BJ (cell line): ENCODE results near the gene PHLDB2. TPM values are rescaled to one million over a fixed set of nuclear protein-coding genes. Genes with fewer than 3 reads are reported as not detected.

Experiments
- CTCF ChIA-PET: fragments of 350-600 bp; formaldehyde crosslinking; extraction: SDS; loops from one replicate; lab custom pipeline; 2021; ENCODE audit warnings: antibody characterized with exemption, inconsistent platforms; lab: Yijun Ruan, JAX
- POLR2A ChIA-PET: fragments of 300-600 bp; sonication (Branson Sonifier 250); formaldehyde crosslinking; extraction: SDS; loops from one replicate; lab custom pipeline; 2021; ENCODE audit warnings: antibody characterized with exemption; lab: Charles Lee
- DNase-seq: peaks from one replicate; pipeline ENCODE4 v3.0.0-alpha.2; 2011; ENCODE audit warnings: low read depth
- H3K27me3 ChIP-seq: 2 replicates; pipeline ENCODE4 v1.6.0; 2011; ENCODE audit warnings: low read length; ENCODE audit not compliant: control insufficient read depth, insufficient read depth
- H3K36me3 ChIP-seq: 2 replicates; pipeline ENCODE4 v1.5.1; 2011; ENCODE audit warnings: low read length; ENCODE audit not compliant: control insufficient read depth, insufficient read depth
- H3K4me3 ChIP-seq: 2 replicates; pipeline ENCODE4 v1.5.1; 2011; ENCODE audit warnings: low read depth, mild to moderate bottlenecking, control low read depth, low read length
- polyA plus RNA-seq: library from polyadenylated mRNA; depleted of rRNA; stranded (reverse); fragments of >200 nt; gene quantifications from 2 replicates; pipeline ENCODE4 v1.2.3, GENCODE V29; 2011
- TF ChIP-seq, protein P1 (sequence below): IDR thresholded peaks from 2 replicates; pipeline ENCODE4 v1.5.1; 2011; ENCODE audit warnings: low read depth, mild to moderate bottlenecking, control low read depth, inconsistent platforms, low read length, moderate library complexity; ENCODE audit not compliant: insufficient read depth

PHLDB2 gene
- polyA plus RNA-seq, 1 experiment = 44.7 TPM

DNA sequence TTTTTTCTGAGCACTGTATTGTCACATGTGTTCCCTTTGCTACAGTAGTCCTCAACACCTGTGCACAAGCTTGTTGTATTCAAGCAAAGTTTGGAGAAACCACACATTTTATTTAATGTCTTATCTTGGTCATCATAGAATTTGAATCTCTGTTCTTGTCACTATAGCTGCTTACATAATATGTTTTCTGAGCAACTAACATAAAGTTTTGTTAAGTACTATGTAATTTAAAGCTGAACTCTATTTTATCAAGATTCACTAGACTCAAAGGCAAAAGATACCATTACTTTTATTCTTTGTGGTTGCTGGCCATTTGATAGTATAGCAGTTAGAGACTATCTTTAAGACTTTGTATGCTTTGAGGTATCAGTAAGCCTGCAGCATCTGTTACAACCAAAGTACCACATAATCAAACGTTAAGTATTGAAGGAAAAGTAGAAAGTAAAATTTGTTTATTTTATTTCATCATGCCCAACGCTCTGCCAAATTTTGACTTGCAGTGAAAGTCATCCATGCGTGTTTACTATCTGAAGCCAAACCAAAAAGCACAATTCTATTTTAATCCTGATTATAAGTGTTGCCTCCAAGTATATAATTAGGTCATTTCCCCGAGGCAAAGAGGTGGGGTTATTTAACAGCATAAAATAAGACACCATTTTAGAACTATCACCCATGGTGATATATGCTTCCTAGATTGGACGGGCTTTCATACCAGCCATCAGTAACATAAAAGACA lies 109.4 kb downstream of the PHLDB2 start:
- DNase-seq = no peak
- ChIA-PET CTCF (interaction anchor here (0.6 to 12.4 kb wide), 25 partner anchors 8 to 274 kb away, joined by 3 to 157 read pairs (median 4); no protein-coding TSS in a partner anchor), POLR2A (interaction anchor here (0.6 kb wide), 1 partner anchor 217 kb away, joined by 15 read pairs; no protein-coding TSS in a partner anchor)
- TF ChIP-seq, protein P1, sequence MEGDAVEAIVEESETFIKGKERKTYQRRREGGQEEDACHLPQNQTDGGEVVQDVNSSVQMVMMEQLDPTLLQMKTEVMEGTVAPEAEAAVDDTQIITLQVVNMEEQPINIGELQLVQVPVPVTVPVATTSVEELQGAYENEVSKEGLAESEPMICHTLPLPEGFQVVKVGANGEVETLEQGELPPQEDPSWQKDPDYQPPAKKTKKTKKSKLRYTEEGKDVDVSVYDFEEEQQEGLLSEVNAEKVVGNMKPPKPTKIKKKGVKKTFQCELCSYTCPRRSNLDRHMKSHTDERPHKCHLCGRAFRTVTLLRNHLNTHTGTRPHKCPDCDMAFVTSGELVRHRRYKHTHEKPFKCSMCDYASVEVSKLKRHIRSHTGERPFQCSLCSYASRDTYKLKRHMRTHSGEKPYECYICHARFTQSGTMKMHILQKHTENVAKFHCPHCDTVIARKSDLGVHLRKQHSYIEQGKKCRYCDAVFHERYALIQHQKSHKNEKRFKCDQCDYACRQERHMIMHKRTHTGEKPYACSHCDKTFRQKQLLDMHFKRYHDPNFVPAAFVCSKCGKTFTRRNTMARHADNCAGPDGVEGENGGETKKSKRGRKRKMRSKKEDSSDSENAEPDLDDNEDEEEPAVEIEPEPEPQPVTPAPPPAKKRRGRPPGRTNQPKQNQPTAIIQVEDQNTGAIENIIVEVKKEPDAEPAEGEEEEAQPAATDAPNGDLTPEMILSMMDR = no peak
- Histone ChIP-seq H3K4me3 (no peak overlapping the region), H3K36me3 (peaks cover 6% of the 10 kb centered on the region), H3K27me3 (no peaks in the 10 kb centered on the region)

DNA sequence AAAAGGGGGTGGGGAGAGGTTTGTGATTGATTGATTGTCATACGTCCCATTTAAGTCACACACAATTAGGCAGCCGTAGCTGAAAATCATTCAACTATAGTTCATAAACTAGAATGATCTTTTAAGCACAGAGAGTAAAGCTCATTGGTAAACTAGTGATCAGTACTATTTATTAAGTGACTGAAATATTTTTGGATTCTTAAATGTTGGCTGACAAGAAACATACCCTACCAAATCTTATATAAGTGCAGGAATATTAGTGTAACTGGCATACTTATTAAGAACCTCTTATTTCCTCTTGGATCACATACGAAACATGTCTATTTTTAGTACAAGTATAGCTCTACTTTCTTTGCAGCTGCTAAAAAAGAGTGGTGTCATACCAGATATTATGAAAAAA lies 111.3 kb downstream of the PHLDB2 start:
- Histone ChIP-seq H3K36me3 (peaks cover 6% of the 10 kb centered on the region), H3K27me3 (no peaks in the 10 kb centered on the region), H3K4me3 (no peak overlapping the region)
- no peak for DNase-seq
- POLR2A ChIA-PET = no interaction called here
- CTCF ChIA-PET = interaction anchor here (1.2 to 12.4 kb wide), 6 partner anchors 19 to 279 kb away, joined by 4 to 157 read pairs (median 5); no protein-coding TSS in a partner anchor
- TF ChIP-seq, protein P1 = no peak

DNA sequence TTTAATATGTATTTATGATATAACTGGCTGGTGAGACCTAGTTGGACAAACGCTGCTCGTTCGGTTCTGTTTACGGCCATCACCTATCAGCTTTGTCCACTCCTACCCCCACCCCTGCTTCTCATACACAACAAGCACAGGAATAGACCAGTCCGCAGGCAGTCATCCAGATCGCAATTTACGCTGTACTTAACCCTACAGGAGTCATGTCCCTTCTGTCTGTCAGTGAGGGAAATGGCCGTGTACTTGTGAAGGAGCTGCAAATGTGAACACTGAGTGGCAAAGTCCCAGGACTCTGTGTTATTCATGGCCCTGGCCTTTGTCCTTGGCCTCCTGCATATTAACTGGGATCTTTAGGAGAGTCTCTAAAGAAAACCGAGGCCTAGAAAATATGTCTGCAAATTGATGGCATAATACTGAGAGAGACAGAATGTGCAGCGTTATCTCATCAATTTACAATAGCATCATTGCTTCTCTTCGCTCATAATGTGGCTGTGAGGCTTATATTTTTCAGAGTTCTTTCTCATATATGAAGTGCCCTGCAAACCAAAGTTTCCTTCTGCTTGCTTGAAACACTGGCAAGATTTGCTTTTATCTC lies 112.6 kb downstream of the PHLDB2 start:
- ChIA-PET POLR2A (no interaction called here), CTCF (interaction anchor here (1.1 to 12.4 kb wide), 4 partner anchors 24 to 281 kb away, joined by 3 to 157 read pairs (median 5); no protein-coding TSS in a partner anchor)
- TF ChIP-seq, protein P1 = no peak
- peaks cover 6% of the 10 kb centered on the region for H3K36me3 ChIP-seq
- no peak for DNase-seq
- no peak overlapping the region for H3K4me3 ChIP-seq
- no peaks in the 10 kb centered on the region for H3K27me3 ChIP-seq

DNA sequence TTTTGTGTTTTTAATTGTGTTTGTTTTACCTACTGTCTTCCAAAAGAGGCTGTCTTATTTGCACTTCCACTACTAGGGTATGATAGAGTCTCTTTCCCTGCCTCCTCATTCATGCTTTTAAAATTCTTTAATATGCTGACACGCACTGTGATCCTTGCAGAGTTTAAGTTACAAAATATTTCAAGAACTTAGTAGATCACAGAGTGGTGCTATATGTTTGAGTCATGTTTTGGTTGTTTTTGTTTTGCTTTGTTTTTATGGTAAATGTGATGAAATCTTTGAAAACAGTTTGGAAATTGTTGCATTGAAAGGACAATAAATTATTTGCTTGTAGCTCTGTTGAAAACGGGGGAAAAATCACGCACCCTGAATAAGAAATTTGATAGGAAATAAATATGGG lies 113.8 kb downstream of the PHLDB2 start:
- DNase-seq = no peak
- H3K27me3 ChIP-seq = no peaks in the 10 kb centered on the region
- POLR2A ChIA-PET = no interaction called here
- TF ChIP-seq, protein P1 = no peak
- no peak overlapping the region for H3K4me3 ChIP-seq
- CTCF ChIA-PET = interaction anchor here (12.4 kb wide), 1 partner anchor 255 kb away, joined by 157 read pairs; no protein-coding TSS in a partner anchor
- peaks cover 6% of the 10 kb centered on the region for H3K36me3 ChIP-seq

DNA sequence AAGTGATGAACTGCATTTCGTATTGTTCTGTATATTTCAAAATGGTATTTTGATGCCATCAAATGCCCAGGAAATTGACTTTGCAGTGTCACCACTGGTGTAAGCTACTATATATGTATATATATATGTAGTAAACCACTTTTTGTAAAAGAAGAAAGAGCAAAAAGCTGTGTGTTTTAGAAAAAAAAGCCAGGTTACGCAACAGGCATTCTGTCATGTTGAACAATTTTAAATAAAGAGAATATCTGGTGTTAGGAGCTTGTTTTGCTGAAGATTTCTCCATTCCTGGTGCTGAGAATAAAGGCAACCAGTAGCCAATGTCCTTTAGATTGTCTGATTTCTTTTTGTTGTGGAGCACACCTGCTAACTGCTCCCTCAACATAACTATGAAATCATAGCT lies 116.1 kb downstream of the PHLDB2 start:
- no peak for DNase-seq
- Histone ChIP-seq H3K4me3 (no peak overlapping the region), H3K27me3 (no peaks in the 10 kb centered on the region), H3K36me3 (peaks cover 6% of the 10 kb centered on the region)
- ChIA-PET CTCF (interaction anchor here (0.8 to 12.4 kb wide), 7 partner anchors 8 to 267 kb away, joined by 3 to 157 read pairs (median 4); no protein-coding TSS in a partner anchor), POLR2A (no interaction called here)
- TF ChIP-seq, protein P1 = no peak
